GM15510 (cell line): ENCODE results near the gene MTO1.

Experiments used
- POLR2A ChIP-seq: IDR thresholded peaks from 3 replicates; pipeline ENCODE4 v1.6.1; 2011; ENCODE audit warnings: borderline replicate concordance; ENCODE audit not compliant: insufficient read length; ENCODE audit errors: extremely low read depth

Gene MTO1

GRCh38 chr6:73461537-73462350 lies at the start of gene MTO1:
MTO1 (plus strand) TSS chr6:73461737; CDS start chr6:73461855, 118 bp downstream.
- peak; percentile 68 for TF ChIP-seq POLR2A

- TF ChIP-seq POLR2A = no peak
Observed at GRCh38 chr6:73413102-73413501, 48.4 kb upstream of the MTO1 start.

- no peak for TF ChIP-seq POLR2A
Observed at GRCh38 chr6:73418081-73418741, 43.3 kb upstream of the MTO1 start.

GRCh38 chr6:73421534-73421933 lies 40.0 kb upstream of the MTO1 start:
- no peak for TF ChIP-seq POLR2A

GRCh38 chr6:73435236-73435635 lies 26.3 kb upstream of the MTO1 start:
- TF ChIP-seq POLR2A = no peak

- TF ChIP-seq POLR2A = no peak
Observed at GRCh38 chr6:73443555-73443954, 18.0 kb upstream of the MTO1 start.

GRCh38 chr6:73451223-73452106 lies 10.1 kb upstream of the MTO1 start:
- peak; percentile 60 for TF ChIP-seq POLR2A

- TF ChIP-seq POLR2A = peak; percentile 72
Observed at GRCh38 chr6:73452107-73452461, 9.5 kb upstream of the MTO1 start, which contains the start of gene CGAS. CGAS (minus strand) TSS chr6:73452297; CDS start chr6:73452181, 116 bp downstream.

GRCh38 chr6:73455865-73456629 lies 5.5 kb upstream of the MTO1 start:
- no peak for TF ChIP-seq POLR2A

GRCh38 chr6:73460056-73460455 lies 1.5 kb upstream of the MTO1 start:
- TF ChIP-seq POLR2A = no peak

GRCh38 chr6:73471686-73472290 lies 10.3 kb downstream of the MTO1 start:
- TF ChIP-seq POLR2A = no peak

- no peak for TF ChIP-seq POLR2A
Observed at GRCh38 chr6:73476723-73477122, 15.2 kb downstream of the MTO1 start.

- TF ChIP-seq POLR2A = no peak
Observed at GRCh38 chr6:73477407-73477806, 15.9 kb downstream of the MTO1 start.

GRCh38 chr6:73481969-73482368 lies 20.4 kb downstream of the MTO1 start:
- TF ChIP-seq POLR2A = no peak
